GM19239 (cell line): ENCODE data around the gene HIP1.
"Not testable (repeated sequence)": the region's sequence is repeated elsewhere in the genome, so short reads cannot be mapped to it uniquely, and the experiment has no call there.

Experiments used
- DNase-seq: peaks from one replicate; pipeline ENCODE4 v3.0.0; 2011; ENCODE audit warnings: low spot score; ENCODE audit not compliant: insufficient read length
- FAIRE-seq: peaks from 2 replicates; lab custom pipeline; 2011; peaks lifted over from hg19 to GRCh38; lab: Jason Lieb, UNC

The HIP1 gene

DNA sequence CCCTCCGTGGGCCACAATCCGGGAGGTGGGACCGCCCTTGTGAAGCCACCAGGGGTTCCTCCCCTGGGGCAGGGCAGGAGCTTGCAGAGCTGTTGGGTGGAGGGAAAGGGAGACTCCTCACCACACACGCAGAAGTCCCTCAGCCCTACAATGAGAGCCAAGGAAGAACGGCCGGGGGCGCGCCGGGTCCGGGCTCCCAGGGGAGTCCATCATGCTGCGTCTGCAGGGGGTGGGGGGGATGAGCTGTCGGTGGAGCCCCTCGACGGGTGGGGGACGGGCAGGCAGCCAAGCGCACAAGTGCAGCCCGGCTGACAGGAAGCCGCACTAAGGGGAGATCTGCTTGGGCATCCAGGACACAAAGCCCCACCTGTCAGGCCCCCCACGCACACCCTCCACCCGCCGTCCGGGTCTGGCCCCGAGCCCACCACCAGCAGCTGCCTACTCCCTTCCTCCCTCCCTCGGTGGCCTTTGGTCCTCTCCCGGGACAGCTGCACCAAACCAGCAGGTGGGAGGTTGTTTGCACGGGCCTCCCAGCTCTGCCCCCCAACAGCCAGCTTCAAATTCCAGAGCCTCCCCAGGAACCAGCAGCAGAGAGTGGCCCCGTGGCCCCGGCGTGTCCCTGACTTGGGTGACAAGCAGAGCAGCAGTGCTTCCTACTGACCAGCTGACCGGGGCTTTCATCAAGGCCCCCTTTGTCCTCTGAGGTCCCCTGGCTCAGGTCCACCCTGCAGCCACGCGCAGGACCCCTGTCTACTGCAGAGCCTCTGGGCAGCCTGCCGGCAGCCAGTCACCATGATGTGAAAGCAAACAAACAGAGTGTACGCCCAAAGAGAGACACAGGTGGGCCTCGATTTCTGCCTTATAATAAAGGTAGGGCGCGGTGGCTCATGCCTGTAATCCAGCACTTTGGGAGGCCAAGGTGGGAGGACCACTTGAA lies 50.3 kb downstream of the HIP1 start:
- FAIRE-seq: no peak
- no peak for DNase-seq

DNA sequence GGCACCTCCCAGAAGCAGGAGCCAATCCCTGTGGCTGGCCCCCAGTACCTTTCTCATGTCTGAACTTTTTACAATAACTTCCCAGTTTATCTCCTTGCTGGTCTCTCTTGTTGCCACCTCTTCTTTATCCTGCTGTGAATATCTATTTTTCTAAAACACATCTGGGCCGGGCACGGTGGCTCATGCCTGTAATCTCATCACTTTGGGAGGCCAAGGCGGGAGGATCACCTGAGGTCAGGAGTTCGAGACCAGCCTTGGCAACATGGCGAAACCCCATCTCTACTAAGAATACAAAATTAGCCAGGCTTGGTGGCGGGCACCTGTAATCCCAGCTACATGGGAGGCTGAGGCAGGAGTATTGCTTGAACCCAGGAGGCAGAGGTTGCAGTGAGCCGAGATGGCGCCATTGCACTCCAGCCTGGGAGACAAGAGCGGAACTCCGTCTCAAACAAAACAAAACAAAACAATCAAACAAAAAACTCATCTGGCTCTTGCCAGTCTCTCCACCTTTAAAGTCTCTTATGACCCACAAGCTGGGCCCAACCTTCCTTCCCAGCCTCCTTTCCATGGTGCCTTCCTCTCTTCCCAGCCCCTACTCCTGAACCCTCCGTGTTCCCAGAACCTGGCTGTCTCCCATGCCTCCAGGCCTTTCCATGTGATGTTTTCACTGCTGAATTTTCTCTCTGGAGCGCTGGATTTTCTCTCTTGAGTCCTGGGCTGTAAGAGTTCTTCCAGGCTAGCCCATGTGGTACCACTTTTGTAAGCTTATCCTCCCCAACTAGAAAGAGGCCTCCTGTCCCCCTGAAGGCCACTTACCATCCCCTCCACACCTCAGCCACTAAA lies 51.3 kb downstream of the HIP1 start:
- FAIRE-seq (no peak), DNase-seq (no peak)

DNA sequence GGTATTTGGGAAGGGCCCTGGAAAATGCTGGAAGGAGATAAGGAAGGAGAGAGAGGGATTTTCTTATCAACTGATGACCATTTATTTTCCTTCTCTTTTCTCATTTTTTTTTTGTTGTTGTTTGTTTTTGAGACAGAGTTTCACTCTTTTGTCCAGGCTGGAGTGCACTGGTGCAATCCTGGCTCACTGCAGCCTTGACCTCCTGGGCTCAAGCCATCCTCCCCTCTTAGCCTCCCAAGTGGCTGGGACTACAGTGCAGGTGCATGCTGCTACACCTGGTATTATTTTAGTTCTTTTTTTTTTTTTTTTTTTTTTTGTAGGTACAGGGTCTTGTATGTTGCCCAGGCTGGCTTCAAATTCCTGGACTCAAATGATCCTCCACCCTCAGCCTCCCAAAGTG lies 52.2 kb downstream of the HIP1 start:
- DNase-seq: no peak
- no peak for FAIRE-seq

DNA sequence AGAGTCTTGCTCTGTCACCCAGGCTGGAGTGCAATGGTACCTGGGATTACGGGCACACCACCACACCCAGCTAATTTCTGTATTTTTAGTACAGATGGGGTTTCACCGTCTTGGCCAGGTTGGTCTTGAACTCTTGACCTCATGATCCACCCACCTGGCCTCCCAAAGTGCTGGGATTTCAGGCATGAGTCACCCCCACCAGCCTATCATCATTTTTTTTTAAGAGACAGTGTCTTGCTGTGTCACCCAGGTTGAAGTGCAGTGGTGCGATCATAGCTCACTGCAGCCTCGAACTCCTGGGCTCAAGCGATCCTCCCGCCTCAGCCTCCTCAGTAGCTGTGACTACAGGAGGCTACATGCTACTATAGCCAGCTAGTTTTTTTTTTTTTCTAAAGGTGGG lies 56.7 kb downstream of the HIP1 start:
- not testable (repeated sequence) for DNase-seq, FAIRE-seq

DNA sequence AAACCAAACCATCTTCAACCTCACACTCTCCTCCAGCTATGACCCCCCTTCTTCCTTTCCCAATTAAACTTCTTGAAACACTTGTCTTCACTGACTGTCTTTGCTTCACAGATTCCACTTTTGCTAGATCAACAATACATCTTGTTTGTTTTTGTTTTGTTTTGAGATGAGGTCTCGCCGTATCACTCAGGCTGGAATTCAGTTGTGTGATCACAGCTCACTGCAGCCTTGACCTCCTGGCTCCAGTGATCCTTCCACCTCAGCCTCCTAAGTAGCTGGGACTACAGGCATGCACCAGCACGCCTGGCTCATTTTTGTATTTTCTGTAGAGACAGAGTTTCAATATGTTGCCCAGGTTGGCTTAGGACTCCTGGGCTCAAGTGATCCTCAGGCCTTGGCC lies 59.7 kb downstream of the HIP1 start:
- DNase-seq (no peak), FAIRE-seq (no peak)

DNA sequence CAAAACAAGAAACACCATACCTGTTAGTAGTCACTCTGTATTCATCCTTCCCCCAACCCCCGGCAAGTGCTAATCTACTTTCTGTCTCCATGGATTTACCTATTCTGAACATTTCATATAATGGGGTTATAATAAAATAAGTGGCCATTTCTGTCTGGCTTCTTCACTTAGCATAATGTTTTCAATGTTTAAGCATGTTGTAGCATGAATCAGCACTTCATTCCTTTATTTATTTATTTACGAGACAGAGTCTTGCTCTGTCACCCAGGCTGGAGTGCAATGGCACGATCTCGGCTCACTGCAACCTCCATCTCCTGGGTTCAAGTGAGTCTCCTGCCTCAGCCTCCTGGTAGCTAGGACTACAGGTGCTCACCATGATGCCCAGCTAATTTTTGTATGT lies 69.2 kb downstream of the HIP1 start:
- DNase-seq (no peak), FAIRE-seq (no peak)

DNA sequence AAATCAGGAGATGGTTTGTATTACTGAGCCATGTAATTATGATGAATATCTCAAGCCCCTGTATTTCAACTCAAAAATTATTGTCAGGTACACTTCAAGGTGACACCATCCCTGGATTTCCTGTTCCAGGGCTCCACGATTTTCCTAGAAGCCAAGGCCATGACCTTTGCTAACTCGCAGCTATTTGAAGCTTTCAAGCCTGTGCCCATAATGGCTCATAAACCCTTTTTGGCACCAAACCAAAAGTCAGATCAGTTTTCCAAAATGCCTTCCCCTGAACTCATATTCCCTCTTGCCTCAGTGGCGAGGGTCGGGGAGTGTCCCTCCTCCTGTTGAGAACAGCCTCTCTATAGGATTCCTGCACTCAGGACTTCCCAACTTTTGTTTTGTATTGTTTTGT lies 70.8 kb downstream of the HIP1 start:
- DNase-seq (no peak), FAIRE-seq (no peak)

DNA sequence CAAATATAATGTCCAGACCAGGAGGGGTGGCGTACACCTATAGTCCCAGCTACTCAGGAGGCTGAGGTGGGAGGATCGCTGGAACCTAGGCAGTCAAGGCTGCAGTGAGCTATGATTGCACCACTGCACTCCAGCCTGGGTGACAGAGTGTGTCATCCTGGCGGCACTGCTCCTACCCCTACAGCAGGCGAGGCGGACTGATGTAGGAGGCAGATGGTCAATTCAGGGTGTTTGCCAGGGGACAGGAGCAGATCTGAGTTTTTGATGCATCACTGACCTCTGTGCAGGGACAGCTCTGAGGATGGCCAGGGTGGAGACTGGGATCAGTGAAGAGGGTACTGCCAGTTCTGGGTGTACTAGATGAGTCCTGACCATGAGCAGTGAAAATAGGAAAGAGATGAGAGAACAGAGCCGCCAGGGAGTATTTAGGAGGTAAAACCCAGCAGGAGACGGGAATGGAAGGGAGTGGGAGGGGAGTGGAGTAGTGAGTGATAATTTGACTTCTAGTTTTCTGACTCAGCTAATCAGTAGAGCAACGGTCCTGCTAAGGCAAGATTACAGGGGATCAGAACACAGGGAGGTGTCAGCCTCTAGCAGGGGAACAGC lies 75.3 kb downstream of the HIP1 start:
- FAIRE-seq (no peak), DNase-seq (no peak)

DNA sequence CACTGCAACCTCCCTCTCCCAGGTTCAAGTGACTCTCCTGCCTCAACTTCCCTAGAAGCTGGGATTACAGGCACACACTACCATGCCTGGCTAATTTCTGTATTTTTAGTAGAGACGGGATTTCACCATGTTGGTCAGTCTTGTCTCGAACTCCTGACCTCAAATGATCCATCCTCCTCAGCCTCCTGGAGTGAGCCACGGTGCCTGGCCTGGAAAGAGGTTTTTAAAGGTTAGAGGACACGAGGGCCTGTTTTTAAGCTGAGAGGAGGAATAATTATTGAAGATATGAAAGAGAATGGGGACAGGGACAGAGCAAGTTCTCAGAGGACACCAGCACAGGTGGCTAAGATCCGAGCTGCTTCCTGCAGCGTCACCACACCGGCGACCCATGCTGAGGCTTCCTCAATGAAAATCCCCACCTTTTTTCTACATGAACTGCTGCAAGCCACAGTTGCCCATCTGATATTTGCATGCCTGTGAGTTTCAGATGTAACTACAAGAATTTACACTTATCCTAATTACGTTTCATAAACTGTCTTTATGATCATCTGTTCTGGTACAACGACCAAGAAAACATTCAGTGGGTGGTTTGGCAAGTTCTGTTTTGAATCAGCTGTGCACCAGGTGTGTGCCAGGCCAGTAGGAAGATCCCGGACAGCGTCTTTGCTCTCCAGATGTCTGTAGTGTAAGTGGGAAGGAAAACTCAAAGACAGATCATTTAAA lies 76.0 kb downstream of the HIP1 start:
- peak; percentile 93 for FAIRE-seq

DNA sequence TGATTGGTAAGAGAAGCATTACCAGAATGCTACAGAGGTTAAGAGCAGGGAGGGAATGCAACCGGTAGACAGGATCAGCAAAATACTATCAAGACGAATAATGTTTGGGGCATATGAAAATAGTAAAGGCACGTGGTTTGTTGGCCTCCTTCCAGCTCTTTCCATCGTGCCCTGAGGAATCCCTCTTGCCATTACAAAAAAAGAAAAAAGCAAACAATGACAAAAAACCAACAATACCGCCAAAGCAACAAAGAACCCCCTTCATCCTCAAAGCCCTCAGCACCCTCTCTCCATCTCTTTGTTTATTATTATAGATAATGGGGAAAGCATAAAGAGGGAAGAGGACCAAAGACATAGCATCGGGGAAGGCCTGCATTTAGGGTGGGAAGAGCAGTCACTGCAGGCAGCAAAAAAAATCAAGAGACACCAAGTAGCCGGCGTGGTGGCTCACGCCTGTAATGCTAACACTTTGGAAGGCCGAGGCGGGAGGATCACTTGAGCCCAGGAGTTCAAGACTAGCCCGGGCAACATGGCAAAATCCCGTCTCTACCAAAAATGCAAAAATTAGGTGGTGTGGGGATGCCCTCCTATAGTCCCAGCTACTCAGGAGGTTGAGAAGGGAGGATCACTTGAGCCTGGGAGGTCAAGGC lies 78.0 kb downstream of the HIP1 start:
- no peak for FAIRE-seq
- DNase-seq: no peak

More for the DNA sequence above, 76.0 kb downstream of the HIP1 start:
- no peak for DNase-seq

DNA sequence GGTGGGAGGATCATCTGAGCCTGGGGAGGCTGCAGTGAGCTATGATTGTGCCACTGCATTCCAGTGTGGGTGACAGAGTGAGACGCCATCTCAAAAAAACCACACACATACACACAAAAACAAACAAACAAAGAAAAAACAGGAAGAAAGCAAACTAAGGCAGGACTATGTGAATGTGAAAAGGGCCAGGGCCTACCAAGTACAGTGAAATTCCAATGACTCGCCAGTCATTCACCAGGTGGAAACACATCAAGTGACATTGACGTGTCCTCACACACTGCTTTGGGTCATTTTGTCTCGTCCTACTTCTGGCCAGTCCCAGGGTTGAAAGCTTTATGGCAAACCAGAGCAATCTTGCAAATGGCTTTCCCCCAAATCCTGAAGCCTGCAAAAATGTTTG lies 79.9 kb downstream of the HIP1 start:
- FAIRE-seq (no peak), DNase-seq (no peak)

DNA sequence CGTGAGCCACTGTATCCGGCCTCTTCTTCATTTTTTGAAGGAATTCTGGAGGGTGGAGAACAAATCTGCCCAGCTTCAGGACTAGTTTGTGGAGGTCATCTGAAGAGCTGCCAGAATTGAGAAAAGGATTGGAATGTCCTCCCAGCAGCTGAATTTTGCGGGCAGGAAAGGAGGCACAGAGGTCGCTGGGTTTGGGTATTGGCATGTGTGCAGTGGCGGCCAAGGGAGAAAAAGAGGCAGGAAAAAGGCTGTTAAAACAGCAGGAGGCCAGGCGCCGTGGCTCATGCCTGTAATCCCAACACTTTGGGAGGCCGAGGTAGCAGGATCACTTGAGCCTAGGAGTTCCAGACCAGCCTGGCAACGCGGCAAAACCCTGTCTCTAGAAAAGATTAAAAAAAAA lies 80.4 kb downstream of the HIP1 start:
- FAIRE-seq: no peak
- DNase-seq: no peak

DNA sequence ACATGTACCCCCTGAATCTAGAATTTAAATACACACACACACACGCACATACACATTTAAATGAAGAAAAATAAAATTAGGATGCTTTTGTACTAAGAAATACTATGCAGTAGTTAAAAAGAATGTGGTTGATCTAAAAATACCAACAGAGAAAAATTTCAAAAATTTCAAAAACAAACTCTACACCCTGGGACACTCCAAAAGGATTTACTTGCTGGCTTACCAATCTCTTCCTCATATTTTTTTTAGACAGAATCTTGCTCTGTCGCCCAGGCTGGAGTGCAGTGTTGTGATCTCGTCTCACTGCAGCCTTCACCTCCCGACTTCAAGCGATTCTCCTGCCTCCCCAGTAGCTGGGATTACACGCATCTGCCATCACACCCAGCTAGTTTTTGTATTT lies 80.9 kb downstream of the HIP1 start:
- DNase-seq (no peak), FAIRE-seq (no peak)

DNA sequence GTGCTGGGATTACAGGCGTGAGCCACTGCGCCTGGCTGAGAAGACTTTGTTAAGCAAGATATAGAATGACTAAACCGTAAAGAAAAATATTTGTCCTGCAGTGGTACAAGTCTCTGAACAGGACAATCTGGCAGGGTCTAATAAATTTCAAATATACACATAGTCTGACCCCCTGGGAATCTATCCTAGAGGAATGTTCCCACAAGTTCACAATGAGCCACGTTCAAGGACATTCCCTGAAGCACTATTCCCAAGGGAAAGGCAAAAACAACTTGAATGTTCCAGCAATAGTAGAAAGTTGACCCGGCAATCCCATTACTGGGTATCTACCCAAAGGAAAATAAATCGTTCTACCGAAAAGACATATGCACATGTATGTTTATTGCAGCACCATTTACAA lies 82.0 kb downstream of the HIP1 start:
- FAIRE-seq (no peak), DNase-seq (no peak)

DNA sequence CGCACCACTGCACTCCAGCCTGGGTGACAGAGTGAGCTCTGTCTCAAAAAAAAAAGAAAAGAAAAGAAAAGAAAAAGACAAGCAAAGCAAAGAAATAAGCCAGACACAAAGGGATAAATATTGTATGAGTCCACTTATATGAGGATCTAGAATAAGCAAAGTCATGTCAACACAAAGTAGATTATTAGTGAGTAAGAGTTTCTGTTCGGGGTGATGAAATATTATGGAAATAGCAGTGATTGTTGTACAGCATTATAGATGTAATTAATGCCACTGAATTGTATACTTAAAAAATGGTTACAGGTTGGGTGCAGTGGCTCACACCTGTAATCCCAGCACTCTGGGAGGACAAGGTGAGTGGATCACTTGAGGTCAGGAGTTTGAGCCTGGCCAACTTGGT lies 83.2 kb downstream of the HIP1 start:
- FAIRE-seq (no peak), DNase-seq (no peak)

DNA sequence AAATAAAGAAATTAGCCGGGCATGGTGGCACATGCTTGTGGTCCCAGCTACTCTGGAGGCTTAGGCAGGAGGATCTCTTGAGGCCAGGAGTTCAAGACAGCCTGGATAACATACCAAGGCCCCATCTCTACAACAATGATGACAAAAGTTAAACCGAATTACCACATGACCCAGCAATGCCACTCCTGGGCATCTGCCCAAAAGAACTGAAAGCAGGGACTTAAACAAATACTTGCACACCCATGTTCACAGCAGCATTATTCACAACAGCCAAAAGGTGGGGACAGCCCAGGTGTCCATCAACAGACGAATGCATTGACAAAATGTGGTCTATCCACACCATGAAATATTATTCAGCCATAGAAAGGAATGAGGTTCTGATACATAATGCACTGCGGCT lies 83.9 kb downstream of the HIP1 start:
- no peak for DNase-seq
- FAIRE-seq: no peak

DNA sequence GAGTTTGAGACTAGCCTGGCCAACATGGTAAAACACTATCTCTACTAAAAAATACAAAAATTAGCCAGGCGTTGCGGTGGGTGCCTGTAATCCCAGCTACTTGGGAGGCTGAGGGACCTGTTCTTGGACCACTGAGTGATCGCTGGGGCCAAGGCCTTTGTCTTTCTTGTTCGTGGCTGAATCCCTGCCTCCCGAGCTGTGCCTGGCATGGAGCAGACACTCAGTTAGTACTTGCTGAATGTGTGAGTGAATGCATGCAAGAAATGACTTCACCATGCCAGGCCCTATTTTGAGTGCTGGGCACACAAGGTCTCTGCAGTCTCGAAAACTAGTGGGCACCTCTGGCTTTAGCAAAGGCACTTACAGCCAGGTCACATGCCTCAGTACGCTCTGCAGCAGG lies 85.1 kb downstream of the HIP1 start:
- no peak for FAIRE-seq

DNA sequence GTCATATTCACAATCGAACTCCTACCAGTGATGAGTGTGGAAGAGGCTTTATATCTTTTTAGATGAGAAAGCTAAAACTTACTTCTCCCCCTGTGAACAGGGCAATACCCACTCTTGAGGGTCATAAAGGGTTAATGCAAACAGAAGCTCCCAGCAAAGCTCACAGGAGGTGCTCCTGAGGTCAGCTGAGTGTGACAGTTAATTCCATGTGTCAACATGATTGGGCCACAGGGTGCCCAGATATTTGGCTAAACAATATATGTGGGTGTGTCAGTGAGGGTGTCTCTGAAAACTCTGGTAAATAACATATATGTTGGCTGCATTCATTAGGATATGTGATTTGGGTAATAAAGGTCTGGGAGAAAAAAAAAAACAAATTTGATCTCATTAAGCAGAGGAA lies 86.0 kb downstream of the HIP1 start:
- DNase-seq (no peak), FAIRE-seq (no peak)

More for the DNA sequence above, 85.1 kb downstream of the HIP1 start:
- no peak for DNase-seq

DNA sequence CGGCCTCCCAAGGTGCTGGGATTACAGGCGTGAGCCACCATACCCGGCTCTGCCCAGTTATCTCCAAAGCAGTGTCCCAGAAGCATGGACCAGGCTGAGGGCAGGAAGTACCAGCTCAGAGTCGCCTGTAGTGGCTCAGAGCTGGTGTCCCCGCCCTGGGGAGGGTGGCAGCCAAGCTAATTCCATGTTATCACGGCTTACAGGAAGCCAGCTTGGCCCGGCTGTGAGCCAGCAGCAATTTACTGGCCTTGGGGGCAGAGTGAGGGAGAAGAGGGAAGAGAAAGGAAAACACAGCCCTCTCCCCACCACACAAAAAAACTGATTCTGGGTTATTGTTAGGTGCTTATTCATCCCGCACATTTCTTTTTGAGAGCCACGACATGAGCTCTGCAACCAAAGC lies 88.1 kb downstream of the HIP1 start:
- no peak for DNase-seq
- FAIRE-seq: no peak

DNA sequence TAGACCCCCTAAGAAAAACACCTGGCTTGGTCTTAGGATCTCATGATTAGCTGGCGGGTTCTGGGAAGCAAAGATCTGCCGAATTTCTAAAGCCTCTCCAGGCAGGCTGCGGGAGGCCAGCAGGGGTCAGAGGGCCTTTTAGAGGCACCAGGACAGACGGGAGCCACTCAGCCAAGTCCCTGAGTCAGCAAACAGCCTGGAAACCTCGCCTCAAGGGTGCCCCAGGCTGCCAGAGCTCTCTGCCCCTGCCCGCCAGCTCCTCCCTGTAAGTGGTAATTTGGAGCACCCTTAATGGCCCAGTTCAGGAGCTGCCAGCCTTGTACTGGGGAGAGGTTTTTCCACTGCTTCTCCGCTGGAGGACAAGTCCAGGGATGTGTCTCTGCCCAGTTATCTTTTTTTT lies 88.7 kb downstream of the HIP1 start:
- FAIRE-seq (no peak), DNase-seq (no peak)
